NCI-H2107 (cell line): Measurements from ENCODE around the gene SETDB1.
"Not testable (repeated sequence)": the region's sequence is repeated elsewhere in the genome, so short reads cannot be mapped to it uniquely, and the experiment has no call there.

ENCODE experiments used
- DNase-seq: peaks from one replicate; lab custom pipeline; 2025; lab: John Stamatoyannopoulos, UW

SETDB1 gene

DNA sequence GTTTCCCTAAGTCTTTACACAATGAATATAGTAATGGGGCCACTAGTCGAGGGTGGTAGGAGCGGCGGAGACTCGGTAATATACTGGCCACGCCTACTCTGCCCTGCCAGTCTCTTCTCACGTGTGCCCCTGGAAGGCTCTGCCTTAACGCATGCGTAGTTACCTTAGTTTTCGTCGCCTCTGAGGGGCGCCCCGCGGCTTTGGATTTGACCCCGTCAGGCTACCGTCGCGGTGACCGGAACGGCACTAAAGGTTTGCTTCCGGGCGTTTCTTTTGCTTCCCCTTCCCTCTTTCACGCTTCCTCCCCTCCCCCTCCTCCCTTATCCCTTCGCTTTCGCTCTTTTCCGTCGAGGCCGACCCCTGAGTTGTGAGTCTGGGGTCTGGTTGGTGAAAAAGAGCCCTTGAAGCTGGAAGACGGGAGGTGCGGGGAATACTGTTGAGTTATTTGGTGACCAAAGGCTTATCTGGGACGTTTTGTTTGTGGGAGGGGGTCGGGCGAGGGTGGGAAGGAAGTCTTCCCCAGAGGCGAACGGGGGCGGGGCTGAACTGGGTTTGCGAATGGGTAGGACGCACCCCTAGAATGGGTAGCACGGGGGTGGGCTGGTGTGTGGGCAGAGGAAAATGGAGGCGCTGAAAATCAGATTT, at the start of gene SETDB1:
TSS of gene SETDB1 (plus strand) at position 267 of the 645 bp plus-strand sequence. CDS start 1,352 bp downstream, outside the sequence.
- peak; percentile 96 for DNase-seq

GRCh38 chr1:150878931-150879330, 47.2 kb upstream of the SETDB1 start:
- DNase-seq, result not testable (repeated sequence)

GRCh38 chr1:150881331-150882070, 44.7 kb upstream of the SETDB1 start:
- DNase-seq, result no peak

DNA sequence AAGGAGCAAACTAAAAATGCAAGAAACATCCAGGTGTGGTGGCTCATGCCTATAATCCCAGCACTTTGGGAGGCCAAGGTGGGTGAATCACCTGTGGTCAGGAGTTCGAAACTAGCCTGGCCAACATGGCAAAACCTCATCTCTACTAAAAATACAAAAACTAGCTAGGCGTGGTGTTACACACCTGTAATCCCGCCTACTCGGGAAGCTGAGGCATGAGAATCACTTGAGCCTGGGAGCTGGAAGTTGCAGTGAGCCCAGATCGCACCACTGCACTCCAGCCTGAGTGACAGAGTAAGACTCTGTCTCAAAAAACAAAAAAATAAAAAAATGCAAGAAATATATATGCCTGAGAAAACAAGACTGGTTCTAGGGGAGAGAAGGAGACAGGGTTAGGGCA, 43.0 kb upstream of the SETDB1 start:
- not testable (repeated sequence) for DNase-seq

DNA sequence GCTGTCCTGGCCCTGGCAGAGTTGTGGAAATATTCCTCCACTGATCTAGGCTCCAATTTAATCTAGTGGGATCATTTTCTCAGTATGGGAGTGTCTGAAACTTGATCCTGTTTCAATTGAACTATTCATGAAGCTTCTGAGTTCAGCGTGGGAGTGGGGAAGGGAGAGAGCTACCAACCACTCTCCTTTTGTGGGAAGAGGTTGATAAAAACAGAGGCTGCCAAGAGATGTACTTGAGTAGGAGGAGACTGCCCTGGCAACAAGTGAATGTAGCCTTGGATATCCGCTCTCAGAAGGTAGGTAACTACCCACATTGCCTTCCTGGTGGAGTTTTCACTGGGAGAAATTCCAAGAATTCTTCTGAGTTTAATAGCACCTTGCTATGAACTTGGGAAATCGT, 39.1 kb upstream of the SETDB1 start, which contains the start of gene CTXND2:
TSS of gene CTXND2 (plus strand) at position 119 of the 400 bp plus-strand sequence. CDS start 25,179 bp downstream, outside the sequence.
- DNase-seq, result no peak

DNA sequence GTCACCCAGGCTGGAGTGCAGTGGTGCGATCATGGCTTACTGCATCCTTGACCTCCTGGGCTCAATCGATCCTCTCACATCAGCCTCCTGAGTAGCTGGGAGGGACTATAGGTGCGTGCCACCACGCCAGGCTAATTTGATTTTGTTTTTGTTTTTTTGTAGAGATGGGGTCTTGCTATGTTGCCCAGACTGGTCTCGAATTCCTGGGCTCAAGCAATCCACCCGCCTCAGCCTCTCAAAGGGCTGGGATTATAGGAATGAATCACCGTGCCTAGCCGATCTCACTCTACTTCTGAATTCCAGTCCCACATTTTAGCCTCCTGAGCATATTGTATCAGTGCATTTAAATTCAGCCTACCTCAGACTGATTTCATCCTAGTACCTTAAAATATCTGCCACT, 37.4 kb upstream of the SETDB1 start:
- DNase-seq, result no peak

DNA sequence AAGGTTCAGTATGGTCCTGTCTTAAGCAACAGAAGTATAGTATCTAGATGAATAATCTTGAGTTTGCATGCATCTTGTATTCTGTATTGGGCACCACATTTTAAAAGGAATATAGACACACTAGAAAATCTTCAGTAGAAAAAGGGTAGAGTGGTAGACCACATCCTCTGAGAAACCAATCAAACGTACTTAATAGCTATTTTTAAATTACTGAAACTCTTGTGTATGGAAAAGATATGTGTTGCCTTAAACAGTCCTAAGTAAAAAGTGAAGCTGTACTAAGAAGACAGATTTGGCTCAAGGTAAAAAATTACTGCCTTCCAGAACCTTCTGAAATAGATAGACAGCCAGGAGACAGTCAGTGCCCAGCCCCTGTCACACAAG, 36.1 kb upstream of the SETDB1 start:
- DNase-seq, result no peak

DNA sequence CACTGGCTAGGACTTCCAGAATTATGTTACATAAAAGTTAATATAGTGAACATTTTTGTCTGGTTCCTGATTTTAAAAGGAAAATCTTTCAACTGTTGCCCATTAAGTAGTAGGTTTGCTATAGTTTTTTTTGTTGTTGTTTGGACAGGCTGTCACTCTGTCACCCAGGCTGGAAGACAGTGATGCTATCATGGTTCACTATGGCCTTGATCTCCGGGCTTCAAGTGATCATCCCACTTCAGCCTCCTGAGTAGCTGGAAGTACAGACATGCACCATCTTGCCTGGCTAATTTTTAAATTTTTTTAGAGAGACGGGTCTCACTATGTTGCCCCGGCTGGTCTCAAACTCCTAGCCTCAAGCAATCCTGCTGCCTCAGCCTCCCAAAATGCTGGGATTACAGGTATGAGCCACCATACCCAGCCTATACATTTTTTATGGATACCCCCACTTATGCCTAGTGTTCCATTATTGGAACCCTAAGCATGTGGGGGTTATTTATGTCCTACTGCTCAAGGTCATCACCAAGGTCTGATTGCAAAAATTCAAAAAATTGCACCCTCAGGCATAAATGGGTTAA, 32.7 kb upstream of the SETDB1 start:
- DNase-seq, result no peak

DNA sequence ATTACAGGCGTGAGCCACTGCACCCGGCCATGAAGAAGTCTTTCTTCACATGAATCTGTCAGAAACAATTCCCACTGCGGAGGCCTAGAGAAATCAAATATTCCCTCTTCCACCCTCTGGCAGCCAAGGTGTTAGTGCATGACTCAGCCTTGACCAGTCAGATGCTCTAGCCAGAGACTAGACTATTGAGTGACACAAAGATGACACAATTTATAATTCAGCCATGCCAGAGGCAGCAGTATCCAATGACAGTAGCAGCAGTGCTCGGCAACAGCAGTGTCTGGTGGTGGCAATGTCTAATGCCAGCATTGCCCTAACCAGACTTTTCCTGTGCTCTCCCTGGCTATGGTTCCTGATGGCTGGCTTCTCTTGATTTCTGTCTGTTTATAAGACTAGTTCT, 30.5 kb upstream of the SETDB1 start:
- DNase-seq, result no peak

DNA sequence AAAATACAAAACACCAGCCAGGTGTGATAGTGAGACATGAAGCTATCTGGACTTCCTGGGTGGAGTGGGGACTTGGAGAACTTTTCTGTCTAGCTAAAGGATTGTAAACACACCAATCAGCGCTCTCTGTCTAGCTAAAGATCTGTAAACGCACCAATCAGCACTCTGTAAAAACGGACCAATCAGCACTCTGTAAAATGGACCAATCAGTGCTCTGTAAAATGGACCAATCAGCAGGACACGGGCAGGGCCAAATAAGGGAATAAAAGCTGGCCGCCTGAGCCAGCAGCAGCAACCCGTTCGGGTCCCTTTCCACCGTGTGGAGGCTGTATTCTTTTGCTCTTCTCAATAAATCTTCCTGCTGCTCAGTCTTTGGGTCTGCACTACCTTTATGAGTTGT, 26.4 kb upstream of the SETDB1 start:
- not testable (repeated sequence) for DNase-seq

DNA sequence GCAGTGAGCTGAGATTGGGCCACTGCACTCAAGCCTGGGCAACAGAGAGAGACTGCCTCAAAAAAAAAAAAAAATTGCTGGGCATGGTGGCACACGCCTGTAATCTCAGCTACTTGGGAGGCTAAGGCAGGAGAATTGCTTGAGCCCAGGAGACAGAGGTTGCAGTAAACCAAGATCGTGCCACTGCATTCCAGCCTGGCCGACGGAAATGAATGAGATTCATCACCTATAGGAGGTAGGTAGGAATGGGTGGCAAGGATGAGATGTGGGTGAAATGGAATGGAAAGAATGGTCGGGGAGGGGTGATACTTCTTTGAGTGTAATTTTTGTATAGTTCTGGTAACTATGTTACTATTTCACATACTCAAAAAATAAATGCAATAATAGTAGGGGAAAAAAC, 23.8 kb upstream of the SETDB1 start:
- DNase-seq, result no peak

DNA sequence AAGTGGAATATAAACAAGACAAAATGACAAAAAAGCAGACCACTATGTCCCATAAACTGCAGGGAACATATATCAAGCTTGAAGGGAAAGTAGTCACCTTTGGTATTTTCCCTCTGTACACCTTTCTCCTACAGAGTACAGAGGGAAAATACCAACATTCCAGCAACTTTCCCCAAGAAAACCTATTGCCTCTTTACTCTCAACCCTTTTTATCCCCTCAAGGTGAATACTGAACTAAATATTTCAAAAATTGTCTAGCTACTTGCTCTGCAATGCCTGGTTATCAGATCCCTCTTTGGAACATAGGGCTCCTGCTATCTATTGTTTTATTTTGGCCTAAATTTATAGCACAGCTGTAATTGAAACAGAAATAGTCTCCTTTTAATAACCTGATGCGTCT, 23.4 kb upstream of the SETDB1 start:
- DNase-seq, result no peak

GRCh38 chr1:150905301-150905700, 20.9 kb upstream of the SETDB1 start:
- no peak for DNase-seq

GRCh38 chr1:150906329-150906728, 19.8 kb upstream of the SETDB1 start:
- no peak for DNase-seq

DNA sequence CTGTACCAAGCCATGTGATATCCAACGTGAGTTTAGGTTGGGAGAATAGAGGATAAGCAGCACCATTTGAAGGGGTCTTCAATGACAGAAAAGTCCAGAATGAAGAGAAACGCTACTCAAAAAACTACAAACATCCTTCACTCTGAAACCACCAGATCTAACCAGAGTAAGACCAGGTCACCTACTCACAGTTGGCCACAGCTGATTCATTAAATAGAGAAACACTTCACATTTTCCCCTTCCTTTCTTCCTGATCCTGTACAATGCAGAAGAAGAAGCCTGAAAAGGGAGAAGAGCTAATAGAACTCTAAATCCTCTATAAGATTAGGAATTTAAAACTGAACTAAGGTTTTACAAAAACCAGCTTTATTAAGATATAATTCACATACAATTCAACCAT, 19.4 kb upstream of the SETDB1 start:
- no peak for DNase-seq

GRCh38 chr1:150909585-150910180, 16.5 kb upstream of the SETDB1 start:
- DNase-seq, result no peak

DNA sequence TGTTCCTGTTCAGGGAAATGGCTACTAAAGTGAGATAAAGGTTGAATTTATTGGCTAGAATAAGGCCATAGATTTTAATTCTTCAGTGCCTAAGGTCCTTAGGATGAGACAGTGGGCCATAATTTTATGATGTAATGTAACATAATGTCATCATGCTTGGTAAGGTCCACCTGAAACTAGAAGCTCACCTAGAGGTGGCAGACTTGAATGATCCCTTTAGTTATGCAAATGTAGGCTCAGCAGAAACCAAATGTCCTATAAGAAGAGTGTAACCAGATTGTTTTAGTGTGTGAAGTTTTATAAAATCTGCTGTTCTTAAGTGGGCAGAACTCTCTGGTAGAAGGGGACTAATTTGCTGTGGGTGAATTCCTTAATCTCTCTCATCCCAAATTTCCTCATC, 13.5 kb upstream of the SETDB1 start:
- no peak for DNase-seq

DNA sequence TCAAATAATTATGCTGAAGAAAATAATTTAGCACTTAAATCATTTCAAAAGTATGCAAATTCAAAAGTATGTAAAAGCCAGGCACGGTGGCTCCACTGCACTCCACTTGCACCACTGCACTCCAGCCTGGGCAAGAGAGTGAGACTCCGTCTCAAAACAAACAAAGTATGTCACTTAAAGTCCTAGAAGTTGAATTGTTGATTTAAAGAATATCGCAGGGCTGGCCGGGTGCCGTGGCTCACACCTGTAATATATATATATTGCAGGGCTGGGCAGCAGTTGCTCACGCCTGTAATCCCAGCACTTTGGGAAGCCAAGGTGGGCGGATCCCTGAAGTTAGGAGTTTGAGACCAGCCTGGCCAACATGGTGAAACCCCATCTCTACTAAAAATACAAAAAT, 8.8 kb upstream of the SETDB1 start:
- DNase-seq, result no peak

GRCh38 chr1:150922519-150922975, 3.6 kb upstream of the SETDB1 start:
- DNase-seq, result peak; percentile 39

- DNase-seq, result no peak
Measured at GRCh38 chr1:150925080-150925479, 1.1 kb upstream of the SETDB1 start.

- no peak for DNase-seq
Measured at GRCh38 chr1:150927624-150928023, 1.5 kb downstream of the SETDB1 start.

DNA sequence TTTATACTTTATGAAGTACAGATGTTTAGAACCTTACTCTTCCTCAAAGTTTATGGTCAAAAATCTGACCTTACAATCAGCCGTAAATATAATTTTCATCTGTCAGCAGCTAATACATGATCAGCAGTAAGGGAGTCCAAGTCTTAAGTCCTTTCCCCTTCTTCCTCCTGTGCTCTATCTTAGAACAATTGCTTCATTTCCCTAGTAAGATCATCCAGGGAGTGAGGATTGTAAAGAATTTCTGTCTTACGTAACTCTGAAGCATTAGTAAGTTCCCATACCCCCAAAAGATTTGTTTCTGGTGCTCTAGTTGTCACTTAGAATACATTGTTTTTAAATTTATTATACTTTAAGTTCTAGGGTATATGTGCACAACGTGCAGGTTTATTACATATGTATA, 2.1 kb downstream of the SETDB1 start:
- DNase-seq, result no peak

GRCh38 chr1:150928775-150929174, 2.6 kb downstream of the SETDB1 start:
- DNase-seq, result not testable (repeated sequence)
